Caco-2 (cell line): ENCODE results near the gene SNAPC5. TPM values are rescaled to one million over a fixed set of nuclear protein-coding genes. Genes with fewer than 3 reads are reported as not detected.

Source experiments
- BruUV-seq: library from RNA; stranded (reverse); fragments of 400-500 nt; replicated peaks from 2 replicates; lab custom pipeline; 2021; lab: Mats Ljungman, UMichigan
- CTCF ChIA-PET: fragments of 300-600 bp; sonication (Branson Sonifier 250); formaldehyde crosslinking; loops from one replicate; lab custom pipeline; 2022; ENCODE audit warnings: antibody characterized with exemption; lab: Charles Lee
- POLR2A ChIA-PET: fragments of 300-600 bp; sonication (Branson Sonifier 250); formaldehyde crosslinking; loops from one replicate; lab custom pipeline; 2022; ENCODE audit warnings: antibody characterized with exemption; lab: Charles Lee
- DNase-seq, 2 experiments: peaks; one replicate each; pipeline versions ENCODE4 v3.0.0 to v3.0.0-alpha.2; 2020 to 2022
- H3K27me3 ChIP-seq: replicated peaks from 2 replicates; pipeline ENCODE4 v1.6.0; 2011; ENCODE audit warnings: low read length; ENCODE audit not compliant: control insufficient read depth, insufficient read depth
- H3K36me3 ChIP-seq: 2 replicates; pipeline ENCODE4 v1.5.1; 2011; ENCODE audit warnings: low read length; ENCODE audit not compliant: control insufficient read depth, insufficient read depth
- H3K4me1 ChIP-seq: fragments of 250-450 bp; sonication (Bioruptor Pico); 2 replicates; pipeline ENCODE4 v1.5.1; 2020; ENCODE audit warnings: mild to moderate bottlenecking
- H3K4me3 ChIP-seq: 2 replicates; pipeline ENCODE4 v1.5.1; 2011; ENCODE audit warnings: low read depth, mild to moderate bottlenecking, control low read depth, low read length
- H3K9me3 ChIP-seq: fragments of 250-450 bp; sonication (Bioruptor Pico); 2 replicates; pipeline ENCODE4 v1.5.1; 2020; ENCODE audit warnings: mild to moderate bottlenecking, moderate library complexity
- H3K27ac Mint-ChIP-seq: one replicate; pipeline ENCODE4 v1.8.0; 2022; ENCODE audit warnings: mixed read lengths; ENCODE audit not compliant: unreplicated experiment
- H3K27me3 Mint-ChIP-seq: one replicate; pipeline ENCODE4 v1.8.0; 2022; ENCODE audit warnings: mixed read lengths; ENCODE audit not compliant: insufficient read depth, unreplicated experiment
- H3K36me3 Mint-ChIP-seq: one replicate; pipeline ENCODE4 v1.8.0; 2022; ENCODE audit warnings: mild to moderate bottlenecking, mixed read lengths; ENCODE audit not compliant: insufficient read depth, unreplicated experiment
- H3K4me1 Mint-ChIP-seq: one replicate; pipeline ENCODE4 v1.8.0; 2022; ENCODE audit warnings: low read depth, mixed read lengths; ENCODE audit not compliant: unreplicated experiment
- H3K4me3 Mint-ChIP-seq: one replicate; pipeline ENCODE4 v1.8.0; 2022; ENCODE audit warnings: mild to moderate bottlenecking, moderate library complexity, mixed read lengths; ENCODE audit not compliant: unreplicated experiment
- H3K9me3 Mint-ChIP-seq: one replicate; pipeline ENCODE4 v1.8.0; 2022; ENCODE audit warnings: mixed read lengths; ENCODE audit not compliant: unreplicated experiment
- intact Hi-C: fragments of 100-400 bp; cut with micrococcal nuclease; formaldehyde crosslinking; loops from one replicate; pipeline ENCODE4 v1.10.0; 2022; ENCODE audit not compliant: unreplicated experiment
- total RNA-seq: library from RNA; stranded (reverse); gene quantifications from 2 replicates; pipeline ENCODE4 v1.2.3, GENCODE V29; 2022
- TF ChIP-seq, protein P1 (sequence below), 2 experiments: fragments of 200-600 bp in 1 of 2; IDR thresholded peaks; 1 replicate in 1 of 2; 2 replicates in 1 of 2; pipeline versions ENCODE4 v1.5.1 to v1.8.0; 2011 to 2022; ENCODE audit warnings: antibody characterized with exemption in 1 of 2, control low read depth in 1 of 2, inconsistent platforms in 1 of 2, low read depth in 1 of 2, low read length in 1 of 2, mild to moderate bottlenecking in 1 of 2, moderate library complexity in 1 of 2; ENCODE audit not compliant: insufficient read depth in 1 of 2, severe bottlenecking in 1 of 2, unreplicated experiment in 1 of 2

SNAPC5 gene
- total RNA-seq, 1 experiment from 2014 or later: 28.1 TPM

GRCh38 chr15:66481107-66481856, 16.3 kb downstream of the SNAPC5 start:
- intact Hi-C loops: no loop called here
- DNase-seq: no peak
- no TSS peak for BruUV-seq
- Mint-ChIP-seq H3K4me3 (no peak overlapping the region), H3K27ac (no peak overlapping the region), H3K4me1 (no peaks in the 10 kb centered on the region), H3K9me3 (no peaks in the 10 kb centered on the region), H3K36me3 (peaks cover 33% of the 10 kb centered on the region), H3K27me3 (no peaks in the 10 kb centered on the region)
- Histone ChIP-seq H3K27me3 (no peaks in the 10 kb centered on the region), H3K36me3 (no peaks in the 10 kb centered on the region), H3K4me1 (no peaks in the 10 kb centered on the region), H3K9me3 (no peaks in the 10 kb centered on the region), H3K4me3 (no peak overlapping the region)
- ChIA-PET POLR2A (no interaction called here), CTCF (no interaction called here)
- TF ChIP-seq, protein P1, sequence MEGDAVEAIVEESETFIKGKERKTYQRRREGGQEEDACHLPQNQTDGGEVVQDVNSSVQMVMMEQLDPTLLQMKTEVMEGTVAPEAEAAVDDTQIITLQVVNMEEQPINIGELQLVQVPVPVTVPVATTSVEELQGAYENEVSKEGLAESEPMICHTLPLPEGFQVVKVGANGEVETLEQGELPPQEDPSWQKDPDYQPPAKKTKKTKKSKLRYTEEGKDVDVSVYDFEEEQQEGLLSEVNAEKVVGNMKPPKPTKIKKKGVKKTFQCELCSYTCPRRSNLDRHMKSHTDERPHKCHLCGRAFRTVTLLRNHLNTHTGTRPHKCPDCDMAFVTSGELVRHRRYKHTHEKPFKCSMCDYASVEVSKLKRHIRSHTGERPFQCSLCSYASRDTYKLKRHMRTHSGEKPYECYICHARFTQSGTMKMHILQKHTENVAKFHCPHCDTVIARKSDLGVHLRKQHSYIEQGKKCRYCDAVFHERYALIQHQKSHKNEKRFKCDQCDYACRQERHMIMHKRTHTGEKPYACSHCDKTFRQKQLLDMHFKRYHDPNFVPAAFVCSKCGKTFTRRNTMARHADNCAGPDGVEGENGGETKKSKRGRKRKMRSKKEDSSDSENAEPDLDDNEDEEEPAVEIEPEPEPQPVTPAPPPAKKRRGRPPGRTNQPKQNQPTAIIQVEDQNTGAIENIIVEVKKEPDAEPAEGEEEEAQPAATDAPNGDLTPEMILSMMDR (IDR thresholded peaks at IDR 0.05; ENCODE audit: insufficient read depth in 1 of 2, low read depth in 1 of 2, low read length in 1 of 2, severe bottlenecking in 1 of 2, unreplicated experiment in 1 of 2): no peak

- intact Hi-C loops: no loop called here
- no peaks in the 10 kb centered on the region for H3K4me1 ChIP-seq
- no peak for DNase-seq
- H3K9me3 ChIP-seq: no peaks in the 10 kb centered on the region
- no peak overlapping the region for H3K27ac Mint-ChIP-seq
- peaks cover 36% of the 10 kb centered on the region for H3K36me3 Mint-ChIP-seq
- POLR2A ChIA-PET: no interaction called here
- H3K4me3 Mint-ChIP-seq: no peak overlapping the region
- TF ChIP-seq, protein P1 (IDR thresholded peaks at IDR 0.05; ENCODE audit: insufficient read depth in 1 of 2, low read depth in 1 of 2, low read length in 1 of 2, severe bottlenecking in 1 of 2, unreplicated experiment in 1 of 2): no peak
- no peaks in the 10 kb centered on the region for H3K9me3 Mint-ChIP-seq
- CTCF ChIA-PET: no interaction called here
- H3K36me3 ChIP-seq: no peaks in the 10 kb centered on the region
- H3K4me3 ChIP-seq: no peak overlapping the region
- H3K27me3 ChIP-seq: no peaks in the 10 kb centered on the region
- H3K27me3 Mint-ChIP-seq: no peaks in the 10 kb centered on the region
- H3K4me1 Mint-ChIP-seq: no peaks in the 10 kb centered on the region
- no TSS peak for BruUV-seq
Measured at GRCh38 chr15:66480267-66480666, 17.3 kb downstream of the SNAPC5 start.

DNA sequence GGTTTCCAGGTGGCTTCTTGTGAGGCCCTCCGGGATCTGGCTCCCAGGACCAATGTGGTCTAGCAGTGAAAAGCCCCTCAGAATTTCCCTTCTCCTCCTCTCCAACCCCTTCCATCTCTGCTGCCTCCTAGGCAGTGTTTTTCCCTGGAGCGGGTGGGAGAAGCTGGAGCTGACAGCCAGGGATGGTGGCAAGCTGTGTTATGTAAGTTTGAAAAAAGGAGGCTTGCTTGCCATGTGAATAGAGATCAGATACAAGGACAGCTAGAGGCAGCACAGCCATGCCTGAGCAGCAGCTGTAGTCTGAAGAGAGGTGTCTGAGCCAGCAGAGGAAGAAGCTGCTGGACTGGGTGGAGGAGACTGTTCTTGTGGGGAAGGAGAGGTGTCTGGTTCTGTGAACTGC, 20.6 kb downstream of the SNAPC5 start:
- Histone ChIP-seq H3K27me3 (no peaks in the 10 kb centered on the region), H3K36me3 (no peaks in the 10 kb centered on the region), H3K4me1 (peaks cover 15% of the 10 kb centered on the region), H3K4me3 (no peak overlapping the region), H3K9me3 (no peaks in the 10 kb centered on the region)
- CTCF ChIA-PET: no interaction called here
- intact Hi-C loops: no loop called here
- TF ChIP-seq, protein P1 (IDR thresholded peaks at IDR 0.05; ENCODE audit: insufficient read depth in 1 of 2, low read depth in 1 of 2, low read length in 1 of 2, severe bottlenecking in 1 of 2, unreplicated experiment in 1 of 2): no peak
- no peaks in the 10 kb centered on the region for H3K9me3 Mint-ChIP-seq
- DNase-seq: no peak
- POLR2A ChIA-PET: no interaction called here
- H3K27me3 Mint-ChIP-seq: no peaks in the 10 kb centered on the region
- BruUV-seq: no TSS peak
- no peak overlapping the region for H3K27ac Mint-ChIP-seq
- no peak overlapping the region for H3K4me3 Mint-ChIP-seq
- H3K4me1 Mint-ChIP-seq: peaks cover 11% of the 10 kb centered on the region
- peaks cover 12% of the 10 kb centered on the region for H3K36me3 Mint-ChIP-seq
